Astrocyte (in vitro differentiated cells and primary cell): ENCODE data around the gene KCNA3. TPM values are rescaled to one million over a fixed set of nuclear protein-coding genes. Genes with fewer than 3 reads are reported as not detected.

Experiments
- total RNA-seq: library from RNA; stranded (reverse); gene quantifications from 2 replicates; pipeline ENCODE4 v1.2.1, GENCODE V29; 2021

The KCNA3 gene
- total RNA-seq, 1 donor from 2014 or later = 0.09 TPM

Other genes with a start within 250 kb of the KCNA3 start
- gene PROK1, start 223.8 kb downstream of the KCNA3 start, total RNA-seq = not detected in 2 replicates
- not detected in 2 replicates for gene KCNA10, start 155.8 kb downstream of the KCNA3 start, total RNA-seq
- 0.57 and 1.0 TPM in 2 replicates for gene KCNA2, start 68.6 kb downstream of the KCNA3 start, total RNA-seq
- gene CD53, start 198.2 kb upstream of the KCNA3 start, total RNA-seq = not detected in 2 replicates